ENCODE measurements around the gene WDFY2. TPM values are rescaled to one million over a fixed set of nuclear protein-coding genes. Genes with fewer than 3 reads are reported as not detected.

Gene WDFY2
- total and polyA plus RNA-seq, 2 of the 8 experiments (the other 6 are each of a cell fraction or from before 2014, with no cell fraction given): 13.9 to 29.0 TPM

- 85% methylated on average over 3 of the region's 3 CpGs; no CpG with 5 or more reads in 1 of the 2 experiments for WGBS, 2 experiments (ENCODE audit: extremely low coverage in 1 of 2, insufficient coverage in 1 of 2, insufficient read length in 1 of 2, insufficient replicate concordance in 2 of 2, low coverage in 1 of 2, low lambda C conversion rate in 2 of 2, missing lambda C conversion rate in 1 of 2)
- CTCF ChIA-PET (ENCODE audit: partially characterized antibody): no interaction called here
- H3K4me3 ChIP-seq (ENCODE audit: extremely low read depth in 1 of 4, insufficient read depth in 2 of 4, low read depth in 3 of 4, low read length in 4 of 4): no peak overlapping the region
- no peak for TF ChIP-seq SIN3A (conservative IDR thresholded peaks at IDR 0.05 in 1 of 2, IDR thresholded peaks at IDR 0.05 in 1 of 2; ENCODE audit: low read depth in 1 of 2, low read length in 2 of 2)
- TF ChIP-seq SIX5 (IDR thresholded peaks at IDR 0.05; ENCODE audit: low read depth, low read length): no peak
- no peak for TF ChIP-seq RBBP5 (IDR thresholded peaks at IDR 0.05; ENCODE audit: borderline replicate concordance, low read depth, low read length)
- TF ChIP-seq POU5F1 (IDR thresholded peaks at IDR 0.05; ENCODE audit: low read depth, low read length): no peak
- TF ChIP-seq SAP30 (IDR thresholded peaks at IDR 0.05; ENCODE audit: insufficient read depth, insufficient replicate concordance, low read length): no peak
- no peak for TF ChIP-seq GTF2F1 (IDR thresholded peaks at IDR 0.05; ENCODE audit: borderline replicate concordance, low read depth, low read length)
- no peak for TF ChIP-seq POLR2AphosphoS5 (IDR thresholded peaks at IDR 0.05; ENCODE audit: low read depth, low read length)
- TF ChIP-seq HDAC2 (IDR thresholded peaks at IDR 0.05; ENCODE audit: borderline replicate concordance in 1 of 2, low read depth in 2 of 2, low read length in 2 of 2): no peak
- TF ChIP-seq NRF1 (IDR thresholded peaks at IDR 0.05; ENCODE audit: low read depth, low read length): no peak
- no peak for TF ChIP-seq CTBP2 (IDR thresholded peaks at IDR 0.05; ENCODE audit: borderline replicate concordance, insufficient read depth, insufficient read length, low read length)
- no peak for TF ChIP-seq SUZ12 (IDR thresholded peaks at IDR 0.05; ENCODE audit: low read length)
- TF ChIP-seq NANOG (IDR thresholded peaks at IDR 0.05; ENCODE audit: insufficient read depth, low read depth, low read length, poor library complexity, severe bottlenecking): no peak
- TF ChIP-seq CEBPB (IDR thresholded peaks at IDR 0.05; ENCODE audit: low read depth, low read length): no peak
- TF ChIP-seq SP2 (IDR thresholded peaks at IDR 0.05; ENCODE audit: low read length): no peak
Measured at GRCh38 chr13:51715613-51716012, 131.4 kb downstream of the WDFY2 start.

More at GRCh38 chr13:51715613-51716012, 131.4 kb downstream of the WDFY2 start:
- Histone ChIP-seq H2BK5ac (ENCODE audit: low read depth, low read length) (no peak overlapping the region), H4K20me1 (replicated peaks in 1 of 2; ENCODE audit: control insufficient read depth in 1 of 2, insufficient read depth in 2 of 2, low read length in 2 of 2) (no peaks in the 10 kb centered on the region), H4K91ac (replicated peaks; ENCODE audit: insufficient read length, low read length) (no peak overlapping the region), H3K79me1 (ENCODE audit: low read depth, low read length) (0 out of 2 replicates have a peak, but pooled peaks cover 2% of the 10 kb centered on the region), H4K5ac (ENCODE audit: insufficient read length, low read depth, low read length) (no peak overlapping the region), H2AFZ (ENCODE audit: low read length) (no peak overlapping the region), H3K4me2 (ENCODE audit: insufficient read depth in 1 of 2, low read depth in 2 of 2, low read length in 2 of 2) (no peak overlapping the region), H2AK5ac (ENCODE audit: low read depth, low read length) (no peak overlapping the region), H3K23me2 (ENCODE audit: low read depth, low read length) (no peaks in the 10 kb centered on the region), H3K27me3 (replicated peaks in 1 of 4; ENCODE audit: control insufficient read depth in 3 of 4, extremely low read depth in 1 of 4, insufficient read depth in 3 of 4, low read length in 3 of 4) (no peaks in the 10 kb centered on the region), H3K14ac (ENCODE audit: insufficient read length) (no peak overlapping the region), H3K9ac (replicated peaks in 1 of 4; ENCODE audit: extremely low read depth in 1 of 4, low read depth in 3 of 4, low read length in 3 of 4) (no peak overlapping the region), H2BK120ac (replicated peaks; ENCODE audit: low read depth, low read length) (no peak overlapping the region), H3K23ac (ENCODE audit: insufficient read length) (no peak overlapping the region), H2BK15ac (ENCODE audit: low read length) (no peak overlapping the region), H3K18ac (ENCODE audit: extremely low read depth, low read length) (no peak overlapping the region), H2BK20ac (ENCODE audit: low read length) (no peak overlapping the region), H3K9me3 (ENCODE audit: insufficient read depth in 2 of 2, low read depth in 1 of 2, low read length in 1 of 2) (no peaks in the 10 kb centered on the region), H2BK12ac (ENCODE audit: low read depth, low read length) (no peak overlapping the region), H3K4ac (replicated peaks; ENCODE audit: insufficient read length, low read depth, low read length) (no peak overlapping the region), H3K4me1 (replicated peaks in 1 of 4; ENCODE audit: control insufficient read depth in 3 of 4, insufficient read depth in 4 of 4, low read length in 3 of 4) (no peaks in the 10 kb centered on the region; a peak in 1 of 7 replicates), H3K56ac (replicated peaks; ENCODE audit: insufficient read length, low read depth, low read length) (no peak overlapping the region), H3K79me2 (ENCODE audit: control insufficient read depth in 1 of 2, insufficient read depth in 2 of 2, low read length in 2 of 2) (no peaks in the 10 kb centered on the region), H4K8ac (ENCODE audit: extremely low read depth, insufficient read depth, low read length) (no peak overlapping the region), H3K27ac (ENCODE audit: low read depth, low read length) (no peak overlapping the region), H3K36me3 (ENCODE audit: control insufficient read depth in 2 of 4, insufficient read depth in 4 of 4, low read length in 3 of 4) (no peaks in the 10 kb centered on the region)
- DNase-seq (ENCODE audit: low read depth in 1 of 2, low spot score in 2 of 2) (no peak), FAIRE-seq (no peak)
- POLR2A ChIA-PET (ENCODE audit: partially characterized antibody): interaction anchor here (0.8 kb wide), 1 partner anchor 13 kb away, joined by 3 read pairs; no protein-coding TSS in a partner anchor

All from H1 (cell line).